GM18505 (cell line): ENCODE results near the gene ADGRG7.

Experiments
- ATAC-seq: cut with Tn5 transposase; IDR thresholded peaks from one replicate; pipeline ENCODE4 v1.9.1; 2021; ENCODE audit not compliant: unreplicated experiment
- POLR2A ChIP-seq: IDR thresholded peaks from 4 replicates; pipeline ENCODE4 v1.6.1; 2011; ENCODE audit warnings: borderline replicate concordance; ENCODE audit not compliant: insufficient read depth, insufficient read length; ENCODE audit errors: extremely low read depth

The ADGRG7 gene

DNA sequence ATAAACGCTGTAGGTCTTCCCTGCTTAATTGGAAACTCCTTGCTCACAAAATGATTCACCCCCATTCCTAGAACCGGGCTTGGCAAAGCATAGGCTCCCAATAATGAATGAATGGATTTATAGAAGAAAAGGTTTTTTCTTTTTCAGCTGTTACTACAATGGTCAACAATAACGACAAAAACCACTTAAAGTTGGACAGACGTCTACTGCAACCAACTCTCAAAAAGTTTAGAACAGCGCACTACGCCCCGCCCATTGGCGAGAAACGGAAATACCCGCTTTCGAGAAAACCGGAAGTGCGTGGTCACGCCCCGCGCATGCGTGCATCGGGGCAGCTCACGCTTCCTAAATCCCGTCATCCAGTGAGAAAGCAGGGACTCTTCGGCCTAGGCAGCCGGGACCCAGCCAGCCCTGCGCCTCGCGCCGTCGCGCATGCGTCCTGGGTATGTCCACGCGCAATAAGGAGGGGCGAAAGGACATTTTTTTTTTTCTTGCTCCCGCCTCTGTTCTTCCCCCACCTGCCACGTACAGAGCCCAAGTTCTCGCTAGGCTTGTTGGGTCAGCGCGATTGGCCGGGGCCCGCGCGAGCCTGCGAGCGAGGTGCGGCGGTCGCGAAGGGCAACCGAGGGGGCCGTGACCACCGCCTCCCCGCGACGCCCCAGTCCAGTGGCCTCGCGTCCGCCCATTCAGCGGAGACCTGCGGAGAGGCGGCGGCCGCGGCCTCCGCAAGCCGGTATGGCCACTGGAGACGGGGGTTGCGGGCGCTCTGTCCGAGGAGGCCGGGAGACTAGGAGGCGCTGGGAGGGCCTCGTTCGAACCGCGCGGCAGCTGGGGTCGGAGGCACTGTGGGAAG lies 99.8 kb downstream of the ADGRG7 start, which contains the start of gene TFG:
Gene TFG, plus strand, starts transcription at position 506 of the 853 bp plus-strand sequence. CDS start 4,192 bp downstream, outside the sequence.
- peak; percentile 94 for ATAC-seq
- peak; percentile 75 for TF ChIP-seq POLR2A

DNA sequence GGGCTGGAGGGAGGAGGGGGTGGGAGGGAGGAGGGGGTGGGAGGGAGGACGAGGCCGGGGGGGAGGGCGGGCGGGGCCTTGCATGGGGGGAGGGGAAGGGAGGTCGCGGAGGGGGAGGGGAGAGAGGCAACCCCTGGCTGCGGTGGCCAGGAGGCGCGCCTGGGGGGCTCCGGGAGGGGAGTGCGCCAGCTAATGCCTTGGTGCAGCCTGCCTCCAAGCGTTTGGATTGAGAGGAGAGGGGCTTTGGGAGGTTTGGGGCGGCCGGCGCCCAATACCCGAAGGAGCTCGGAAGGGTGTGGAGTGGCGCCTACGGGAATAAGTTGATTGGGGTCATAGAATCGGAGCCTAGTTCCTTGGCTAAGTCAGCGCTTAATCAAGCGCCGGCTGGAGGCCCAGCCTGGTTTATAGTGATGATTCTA lies 100.5 kb downstream of the ADGRG7 start:
- no peak for TF ChIP-seq POLR2A
- peak; percentile 4 for ATAC-seq

DNA sequence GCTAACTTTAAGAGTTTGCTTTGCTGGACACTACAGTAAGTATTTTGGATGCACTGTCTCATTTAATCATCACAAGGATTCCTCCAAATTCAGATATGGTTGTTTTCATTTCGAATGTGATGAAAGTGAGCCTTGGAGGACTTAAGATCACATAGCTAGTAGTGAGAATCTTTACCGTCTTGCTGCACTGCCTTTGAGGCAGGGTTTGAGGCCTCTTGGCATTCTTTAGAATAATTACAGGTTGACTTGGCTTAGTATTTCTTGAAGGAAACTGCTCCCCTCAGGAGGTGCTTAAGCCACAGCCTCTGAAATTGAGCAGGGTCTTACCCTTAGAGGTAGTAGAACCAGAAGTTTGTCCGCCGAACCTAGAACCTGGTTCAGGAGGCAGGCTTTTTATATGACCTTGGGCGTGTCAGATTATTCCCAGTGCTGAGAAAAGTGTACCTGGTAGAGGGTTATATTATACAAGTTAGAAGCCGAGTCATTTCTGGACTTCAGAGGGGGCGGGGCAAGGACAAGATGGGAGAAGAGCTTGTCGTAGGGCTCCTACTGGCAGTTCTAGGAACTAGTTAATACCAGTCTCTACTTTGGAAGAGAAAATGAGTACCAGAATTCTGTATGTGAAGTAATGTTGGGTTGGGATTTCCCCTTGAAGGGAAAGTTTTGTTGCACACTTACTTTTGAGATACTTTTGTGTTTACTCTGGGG lies 101.0 kb downstream of the ADGRG7 start:
- no peak for TF ChIP-seq POLR2A
- peak; percentile 44 for ATAC-seq

DNA sequence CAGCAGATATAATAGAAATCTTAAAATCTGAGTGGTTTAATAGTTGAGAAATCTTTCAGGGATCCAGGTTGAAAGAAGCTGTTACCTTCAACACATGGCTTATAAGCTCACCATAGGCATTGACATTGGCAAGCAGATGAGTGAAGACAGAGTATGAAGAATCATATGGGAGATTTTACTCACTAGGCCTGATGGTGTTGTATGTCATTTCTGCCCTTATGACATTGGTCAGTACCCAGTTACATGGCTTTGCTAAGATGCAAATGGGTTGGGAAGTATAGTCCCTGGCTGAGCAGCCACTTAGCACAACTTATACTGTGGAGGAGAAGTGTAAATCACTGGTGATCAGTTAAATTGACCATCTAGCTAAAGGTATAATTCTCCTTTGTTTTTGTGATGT lies 105.8 kb downstream of the ADGRG7 start:
- TF ChIP-seq POLR2A = no peak
- no peak for ATAC-seq

DNA sequence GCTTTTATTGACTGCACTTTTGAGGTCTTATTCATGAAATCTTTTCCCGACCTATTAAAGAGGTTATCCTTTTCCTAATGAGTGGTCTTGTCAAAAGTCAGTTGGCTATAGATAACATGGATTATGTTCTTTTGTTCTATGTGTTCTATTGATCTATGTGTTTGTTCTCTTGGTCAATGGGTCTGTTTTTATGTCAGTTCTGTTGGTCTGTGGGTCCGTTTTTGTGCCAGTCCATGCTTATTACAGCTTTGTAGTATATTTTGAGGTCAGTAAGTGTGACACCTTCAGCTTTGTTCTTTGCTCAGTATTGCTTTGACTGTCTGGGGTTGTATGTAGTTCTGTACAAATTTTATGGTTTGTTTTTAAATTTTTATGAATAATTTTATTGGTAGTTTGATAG lies 107.7 kb downstream of the ADGRG7 start:
- ATAC-seq = no peak
- TF ChIP-seq POLR2A = no peak

DNA sequence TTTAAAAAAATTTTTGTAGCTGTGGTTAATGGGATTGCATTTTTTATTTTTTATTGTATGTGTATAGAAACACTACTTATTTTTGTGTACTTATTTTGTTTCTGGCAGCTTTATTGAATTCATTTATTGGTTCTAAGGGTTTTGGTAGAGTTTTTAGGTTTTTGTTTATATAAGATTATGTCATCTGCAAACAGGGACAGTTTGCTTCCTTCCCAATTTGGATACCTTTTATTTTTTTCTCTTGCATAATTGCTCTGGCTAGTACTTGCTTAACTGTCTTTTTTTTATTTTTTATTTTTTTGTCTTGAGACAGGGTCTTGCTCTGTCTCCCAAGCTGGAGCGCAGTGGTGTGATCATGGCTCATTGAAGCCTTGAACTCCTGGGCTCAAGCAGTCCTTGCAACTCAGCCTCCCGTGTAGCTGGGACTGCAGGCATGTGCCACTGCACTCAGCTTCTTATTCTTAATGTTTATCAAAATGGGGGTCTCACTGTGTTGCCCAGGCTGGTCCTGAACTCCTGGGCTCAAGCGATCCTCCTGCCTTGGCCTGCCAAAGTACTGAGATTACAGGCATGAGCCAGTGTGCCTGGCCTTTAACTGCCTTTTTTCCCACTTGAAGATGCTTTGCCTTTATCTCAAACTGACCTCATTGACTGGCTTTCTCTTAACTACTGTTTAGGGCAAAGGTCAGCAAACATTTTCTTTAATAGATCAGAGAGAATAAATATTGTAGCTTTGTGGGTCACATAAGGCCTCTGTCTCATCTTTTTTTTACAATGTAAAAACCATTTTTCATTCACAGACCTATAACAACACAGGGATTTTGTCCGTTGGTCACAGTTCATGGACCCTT lies 108.5 kb downstream of the ADGRG7 start:
- no peak for TF ChIP-seq POLR2A

DNA sequence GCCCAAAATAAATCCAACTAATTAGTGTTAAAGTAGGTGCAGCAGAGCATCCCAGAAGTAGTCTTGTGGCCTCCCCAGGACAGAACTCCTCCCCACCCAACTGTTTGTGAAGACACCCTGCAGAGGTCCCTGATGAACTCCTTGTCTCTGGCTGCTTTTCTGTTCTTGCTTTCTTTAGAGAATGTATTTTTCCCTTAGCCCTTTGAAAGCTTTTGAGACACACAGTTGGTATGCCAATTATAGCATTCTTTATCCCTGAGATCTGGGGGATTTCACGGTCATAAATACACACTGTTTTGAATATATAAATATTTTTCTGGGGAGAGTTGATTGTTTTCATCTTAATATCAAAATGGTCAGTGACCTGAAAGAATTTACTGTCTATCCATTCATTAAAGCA lies 109.7 kb downstream of the ADGRG7 start:
- no peak for TF ChIP-seq POLR2A

More for the DNA sequence above, 108.5 kb downstream of the ADGRG7 start:
- no peak for ATAC-seq

DNA sequence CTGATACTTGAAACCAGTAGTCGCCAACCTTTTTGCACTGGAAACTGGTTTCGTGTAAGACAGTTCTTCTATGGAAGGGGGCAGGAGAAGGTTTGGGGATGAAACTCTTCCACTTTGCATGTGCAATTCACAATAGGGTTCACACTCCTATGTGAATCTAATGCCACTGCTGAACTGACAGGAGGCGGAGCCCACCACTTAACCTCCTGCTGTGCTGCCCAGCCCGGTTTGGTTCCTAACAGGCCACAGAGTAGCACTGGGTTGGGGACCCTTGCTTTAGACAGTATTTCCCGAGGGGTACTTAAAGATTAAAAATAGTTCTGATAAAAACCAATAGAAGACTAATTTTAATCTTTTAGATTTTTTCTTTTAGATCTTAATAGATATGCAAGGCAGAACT lies 111.0 kb downstream of the ADGRG7 start:
- TF ChIP-seq POLR2A = no peak
- no peak for ATAC-seq

More for the DNA sequence above, 109.7 kb downstream of the ADGRG7 start:
- no peak for ATAC-seq

DNA sequence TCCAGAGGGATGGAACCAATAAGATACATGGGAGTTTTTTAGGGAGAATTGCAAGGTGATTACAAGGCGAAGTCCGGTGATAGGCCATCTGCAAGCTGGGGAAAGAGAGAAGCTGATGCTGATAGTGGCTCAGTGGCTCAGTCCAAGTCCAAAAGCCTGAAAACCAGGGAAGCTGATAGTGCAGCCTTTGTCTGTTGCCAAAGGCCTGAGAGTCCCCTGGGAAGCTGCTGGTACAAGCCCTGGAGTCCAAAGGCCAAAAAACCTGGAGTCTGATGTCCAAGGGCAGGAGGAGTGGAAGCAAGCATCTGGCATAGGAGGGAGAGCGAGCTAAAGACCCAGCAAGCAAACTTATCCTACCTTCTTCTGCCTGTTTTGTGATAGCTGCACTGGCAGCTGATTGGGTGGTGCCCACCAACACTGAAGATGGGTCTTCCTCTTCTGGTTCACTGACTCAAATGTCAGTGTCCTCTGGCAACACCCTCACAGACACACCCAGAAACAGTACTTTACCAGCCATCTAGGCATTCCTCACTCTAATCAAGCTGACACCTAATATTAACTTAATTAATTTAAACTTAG lies 116.6 kb downstream of the ADGRG7 start:
- TF ChIP-seq POLR2A = no peak
- no peak for ATAC-seq

DNA sequence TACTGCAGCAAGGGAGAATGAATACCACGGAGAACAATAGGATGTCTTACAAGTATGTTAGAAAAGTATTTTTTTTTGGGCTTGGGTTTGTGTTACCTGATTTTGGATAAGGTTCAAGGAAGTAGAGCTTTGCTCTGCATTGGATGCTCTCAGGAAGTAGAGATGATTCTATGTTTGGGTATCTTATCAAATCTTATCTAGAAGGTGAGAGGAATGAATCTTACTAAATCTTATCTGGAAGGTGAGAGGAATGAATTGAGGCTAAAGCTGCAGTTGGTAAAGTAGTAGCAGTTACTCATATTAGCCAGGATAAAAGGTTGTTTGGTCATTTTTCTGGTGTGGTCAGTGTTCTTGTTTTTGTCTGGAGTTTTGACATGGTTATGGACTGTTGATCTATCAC lies 117.3 kb downstream of the ADGRG7 start:
- TF ChIP-seq POLR2A = no peak

DNA sequence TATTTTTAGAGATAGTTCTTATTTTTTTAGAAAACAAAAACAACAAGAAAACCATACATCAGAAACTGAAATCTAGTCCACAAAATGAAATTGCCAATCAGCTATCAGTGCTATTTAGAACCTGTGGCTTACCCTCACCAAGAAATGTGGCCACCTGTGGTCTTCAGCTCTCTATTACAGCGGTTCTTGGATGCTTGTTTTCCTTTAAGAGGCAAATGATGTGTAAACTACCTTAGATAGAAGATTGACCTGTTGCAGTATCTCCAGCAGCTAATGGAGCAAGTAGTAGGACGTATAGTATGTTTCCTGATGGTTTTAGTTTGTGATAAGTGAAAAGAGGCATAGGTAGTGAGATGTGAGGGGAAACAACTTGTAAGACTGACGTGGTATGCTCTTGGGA lies 121.1 kb downstream of the ADGRG7 start:
- TF ChIP-seq POLR2A = no peak

More for the DNA sequence above, 117.3 kb downstream of the ADGRG7 start:
- ATAC-seq = no peak

DNA sequence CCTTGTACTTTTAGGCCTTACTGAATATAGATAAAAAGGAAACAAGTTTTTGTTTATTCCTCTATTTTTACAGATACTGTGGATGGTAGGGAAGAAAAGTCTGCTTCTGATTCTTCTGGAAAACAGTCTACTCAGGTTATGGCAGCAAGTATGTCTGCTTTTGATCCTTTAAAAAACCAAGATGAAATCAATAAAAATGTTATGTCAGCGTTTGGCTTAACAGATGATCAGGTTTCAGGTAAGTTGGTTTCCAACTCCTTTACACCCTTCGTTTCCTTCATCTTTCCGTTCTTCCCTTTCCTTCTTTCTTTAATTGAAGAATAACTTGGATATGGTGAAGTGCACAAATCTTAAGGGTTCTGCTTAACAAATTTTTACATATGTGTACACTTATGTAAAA lies 123.0 kb downstream of the ADGRG7 start:
- TF ChIP-seq POLR2A = no peak
- no peak for ATAC-seq

More for the DNA sequence above, 121.1 kb downstream of the ADGRG7 start:
- ATAC-seq = no peak
